GM12891 (cell line): Measurements from ENCODE around the gene MYH9.

Experiments
- DNase-seq: peaks from one replicate; pipeline ENCODE4 v3.0.0; 2011; ENCODE audit warnings: low spot score; ENCODE audit not compliant: insufficient read length
- FAIRE-seq: peaks from 2 replicates; lab custom pipeline; 2011; peaks lifted over from hg19 to GRCh38; lab: Jason Lieb, UNC
- PAX5 ChIP-seq: IDR thresholded peaks from 2 replicates; pipeline ENCODE4 v1.6.1; 2011; ENCODE audit warnings: low read length, moderate library complexity, mild to moderate bottlenecking; ENCODE audit not compliant: insufficient read depth, severe bottlenecking
- POLR2A ChIP-seq: IDR thresholded peaks from 2 replicates; pipeline ENCODE4 v1.6.1; 2011; ENCODE audit warnings: low read depth, low read length, control low read depth
- POLR2AphosphoS5 ChIP-seq: IDR thresholded peaks from 2 replicates; pipeline ENCODE4 v1.6.1; 2011; ENCODE audit warnings: low read depth, low read length, control low read depth
- POU2F2 ChIP-seq: IDR thresholded peaks from 2 replicates; pipeline ENCODE4 v1.6.1; 2011; ENCODE audit warnings: low read depth, mild to moderate bottlenecking, control low read depth, low read length, moderate library complexity
- SPI1 ChIP-seq: IDR thresholded peaks from 2 replicates; pipeline ENCODE4 v1.6.1; 2011; ENCODE audit warnings: low read depth, low read length, control low read depth
- TAF1 ChIP-seq: IDR thresholded peaks from 2 replicates; pipeline ENCODE4 v1.6.1; 2011; ENCODE audit warnings: low read depth, low read length, control low read depth

The MYH9 gene

DNA sequence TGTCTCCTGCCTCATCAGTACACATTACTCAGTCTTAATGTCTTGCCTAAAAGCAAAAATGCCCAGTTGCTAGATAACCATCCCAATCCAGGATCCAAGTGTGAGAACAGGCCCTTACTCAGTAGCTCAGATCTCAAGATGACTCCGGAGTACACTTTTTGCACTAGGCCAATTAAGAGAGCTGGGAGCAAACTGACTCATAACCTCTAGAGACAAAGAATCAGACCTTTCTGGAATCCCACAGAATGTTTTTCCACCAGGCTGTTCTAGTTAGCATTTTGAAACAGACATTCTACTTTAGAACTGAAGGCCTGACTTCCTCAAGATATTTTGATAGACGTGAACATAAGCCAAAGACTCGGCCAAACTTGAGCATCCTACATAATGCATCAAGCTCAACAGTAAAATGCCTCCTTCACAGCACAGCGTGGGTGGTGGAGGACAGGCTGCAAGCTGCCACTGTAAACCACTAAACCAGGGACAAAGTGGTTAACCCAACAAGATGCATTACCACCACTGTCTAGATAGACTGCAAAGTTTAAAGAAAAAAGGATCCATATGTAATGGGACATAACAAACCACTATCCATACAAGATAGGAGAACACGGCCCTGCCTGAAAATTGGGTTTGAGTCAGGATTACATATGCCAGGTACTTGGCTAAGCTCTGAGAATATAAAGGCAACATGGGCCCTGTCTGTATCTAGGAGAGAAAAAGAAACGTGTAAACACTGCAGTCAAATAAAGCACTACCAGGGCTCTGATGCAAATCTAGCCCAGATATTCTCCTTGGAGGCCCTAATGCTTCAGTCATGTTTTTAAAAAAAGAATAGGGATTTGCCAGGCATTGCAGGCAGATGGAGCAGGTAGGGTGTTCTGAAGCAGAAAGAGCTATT lies 48.3 kb downstream of the MYH9 start:
- no peak for DNase-seq
- TF ChIP-seq TAF1 (no peak), SPI1 (no peak), PAX5 (no peak), POLR2AphosphoS5 (no peak), POU2F2 (no peak), POLR2A (no peak)
- no peak for FAIRE-seq

DNA sequence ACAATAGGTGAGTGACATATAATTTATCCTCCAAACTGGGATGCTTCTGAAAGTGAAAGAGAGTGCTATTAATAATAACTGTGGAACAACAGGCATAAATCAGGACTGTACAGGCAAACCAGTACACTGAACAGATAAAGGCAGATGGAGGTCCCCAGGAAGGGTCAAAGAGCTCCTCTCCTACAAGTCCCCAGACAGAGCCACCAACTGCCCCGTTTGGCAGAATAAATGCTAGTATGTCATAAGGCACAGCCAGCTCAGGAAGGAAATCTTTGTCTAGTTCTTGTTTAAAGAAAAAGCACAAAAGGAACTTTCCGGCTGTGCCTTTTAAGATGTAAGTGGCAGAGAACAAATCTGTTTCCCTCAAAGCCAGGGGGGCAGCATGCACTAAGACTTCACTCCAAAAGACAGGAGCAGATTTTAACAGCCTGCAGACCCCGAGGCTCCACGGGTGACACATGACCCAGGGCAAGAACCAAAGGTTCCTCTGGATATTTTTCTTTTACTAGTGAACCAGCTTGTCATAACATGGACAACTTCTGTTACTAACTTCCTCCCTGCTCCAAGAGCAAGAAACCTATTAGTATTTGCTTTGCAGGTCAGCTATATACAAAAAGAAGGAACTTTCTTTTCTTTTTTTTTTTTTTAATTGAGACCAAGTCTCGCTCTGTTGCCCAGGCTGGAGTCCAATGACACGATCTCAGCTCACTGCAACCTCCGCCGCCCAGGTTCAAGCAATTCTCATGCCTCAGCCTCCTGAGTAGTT lies 50.2 kb downstream of the MYH9 start:
- no peak for FAIRE-seq
- TF ChIP-seq POU2F2 (no peak), POLR2A (no peak)
- DNase-seq: no peak

DNA sequence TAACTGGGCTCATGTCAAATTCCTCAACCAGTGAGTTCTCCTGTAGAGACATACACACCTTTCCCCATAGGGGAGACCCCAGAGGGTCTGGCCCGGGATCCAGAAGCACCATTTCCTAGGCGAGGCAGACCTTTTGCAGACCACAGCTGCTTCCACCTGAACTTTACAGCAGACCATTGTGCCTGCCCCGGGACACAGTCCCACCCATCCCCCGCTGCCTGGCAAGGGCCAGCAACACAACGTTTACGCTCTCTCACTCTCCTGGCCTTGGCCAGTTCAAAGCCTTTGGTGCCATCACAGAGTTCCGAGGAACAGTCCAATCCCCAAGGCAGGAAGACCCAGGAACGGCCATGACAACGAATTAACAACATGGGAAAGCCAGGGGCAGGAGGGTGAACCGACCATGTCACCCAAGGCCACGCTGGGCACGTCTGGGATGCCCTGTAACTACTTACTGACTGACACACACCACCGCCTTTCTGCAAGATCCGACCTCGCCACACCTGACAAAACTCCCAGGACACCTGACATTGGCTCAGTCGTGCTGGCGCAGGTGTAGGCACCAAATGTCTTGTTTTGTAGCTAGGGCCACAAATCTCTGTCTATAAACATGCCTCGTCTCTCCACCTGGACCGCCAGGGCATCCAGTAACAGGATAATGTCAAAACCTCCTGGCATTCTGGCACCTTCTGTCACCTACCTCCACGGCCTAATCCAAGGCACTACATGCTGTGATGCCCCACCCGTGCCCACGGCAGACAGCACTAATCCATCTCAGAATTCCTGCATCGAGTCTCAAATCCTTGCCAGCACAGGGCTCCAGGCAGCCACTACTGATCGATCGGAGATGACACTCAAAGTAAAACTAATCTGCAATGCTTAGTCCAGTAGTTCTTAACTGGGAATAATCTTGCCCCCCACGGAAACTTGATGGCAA lies 51.3 kb downstream of the MYH9 start:
- DNase-seq (no peak), FAIRE-seq (no peak)
- TF ChIP-seq TAF1: no peak
- TF ChIP-seq PAX5: no peak

DNA sequence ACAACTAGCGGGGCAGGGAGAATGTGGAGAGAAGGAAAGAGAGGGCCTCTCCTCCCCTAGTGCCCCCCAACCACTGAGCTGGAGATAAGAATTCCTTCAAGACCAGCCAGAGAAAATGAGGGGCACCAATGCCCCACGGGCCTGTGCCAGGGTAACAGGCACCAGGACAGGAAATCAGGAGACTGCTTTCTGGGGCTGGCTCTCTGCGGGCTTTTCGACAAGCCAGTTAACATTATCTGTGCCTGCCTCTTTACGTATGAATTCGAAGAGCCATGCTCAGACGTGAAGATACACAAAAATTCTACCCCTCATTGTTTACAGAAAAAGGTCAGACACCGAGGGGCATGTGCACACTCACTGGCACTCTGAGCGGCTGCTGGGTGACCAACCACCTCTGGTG lies 52.1 kb downstream of the MYH9 start:
- TF ChIP-seq POLR2A (no peak), POLR2AphosphoS5 (no peak), PAX5 (no peak), TAF1 (no peak), SPI1 (no peak), POU2F2 (no peak)
- DNase-seq (no peak), FAIRE-seq (no peak)

DNA sequence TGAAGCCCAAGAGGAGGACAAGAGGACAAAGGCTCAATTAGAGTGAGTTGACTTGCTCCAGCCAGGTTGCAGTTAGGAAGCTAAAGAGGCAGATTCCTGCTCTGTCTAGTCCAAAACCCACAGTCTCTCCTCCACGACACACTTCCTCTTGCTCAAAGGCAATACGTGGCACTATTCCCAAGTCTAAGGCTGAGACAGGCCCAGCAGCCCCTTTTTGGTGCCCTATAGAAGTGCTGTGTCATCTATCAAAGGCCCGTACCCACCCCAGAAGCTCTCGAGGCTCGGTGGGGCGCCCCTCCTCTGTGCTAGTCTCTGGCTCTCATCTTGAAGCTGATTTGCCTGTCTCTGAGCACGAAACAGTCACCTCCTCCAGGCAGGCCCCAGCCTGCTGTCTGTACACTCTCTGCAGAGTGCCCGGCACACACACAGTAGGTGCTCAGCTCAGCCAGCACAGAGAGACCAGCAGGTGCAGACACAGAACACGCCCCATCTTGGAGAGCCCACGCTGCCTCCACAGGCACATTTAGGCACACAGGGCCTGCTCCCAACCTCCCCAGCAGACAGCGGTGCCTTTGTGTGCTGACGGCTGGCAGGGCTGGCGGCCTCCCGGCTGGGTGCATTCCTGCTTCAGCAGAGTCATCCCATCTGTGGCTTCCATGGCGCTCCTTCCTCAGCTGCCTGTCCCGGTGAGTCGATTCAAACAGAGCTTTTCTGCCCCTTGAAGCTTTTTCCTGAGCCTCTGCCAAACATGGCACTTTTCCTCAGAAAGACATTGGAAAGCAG lies 52.8 kb downstream of the MYH9 start:
- FAIRE-seq (no peak), DNase-seq (no peak)
- TF ChIP-seq SPI1 (0 out of 2 replicates have a peak, but pooled peaks have one; percentile 2), POU2F2 (no peak)

DNA sequence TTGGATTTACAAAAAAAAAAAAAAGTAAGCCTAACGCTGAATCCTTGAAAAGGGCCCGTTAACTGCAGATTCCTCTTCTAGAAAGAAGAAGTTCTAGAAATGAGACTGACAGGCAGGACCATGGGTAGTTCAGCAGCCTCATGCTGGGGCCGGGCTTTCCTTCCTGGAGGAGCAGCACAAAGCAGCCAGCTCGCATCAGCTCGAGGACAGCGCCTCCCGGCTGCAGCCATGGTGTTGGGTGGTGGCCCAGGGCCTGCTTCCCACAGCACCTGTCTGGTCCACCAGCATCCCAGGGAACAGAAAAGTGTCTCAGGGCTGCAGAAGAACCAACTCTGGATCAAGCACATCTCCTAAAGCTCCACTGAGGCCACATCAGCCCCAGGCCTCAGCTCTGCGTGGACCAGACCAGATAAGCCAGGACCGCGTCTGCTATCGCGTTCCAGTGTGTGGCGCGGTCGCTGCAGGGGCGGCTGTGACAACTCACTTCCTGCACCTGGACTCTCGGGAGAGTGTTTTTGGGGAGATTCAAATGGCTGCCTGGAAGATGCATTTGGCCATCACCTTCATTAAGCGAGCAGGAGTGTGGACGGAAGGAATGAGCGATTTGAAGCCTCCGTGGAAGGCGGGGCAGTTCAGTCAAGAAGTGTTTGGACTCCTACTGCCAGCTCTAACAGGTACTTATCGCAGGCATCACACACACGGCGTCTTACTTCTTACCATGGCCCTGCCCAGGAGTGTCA lies 53.5 kb downstream of the MYH9 start:
- DNase-seq: no peak
- FAIRE-seq: peak; percentile 5
- no peak for TF ChIP-seq SPI1
- no peak for TF ChIP-seq PAX5
- TF ChIP-seq POLR2AphosphoS5: no peak
- TF ChIP-seq TAF1: no peak
- TF ChIP-seq POLR2A: no peak
- no peak for TF ChIP-seq POU2F2

DNA sequence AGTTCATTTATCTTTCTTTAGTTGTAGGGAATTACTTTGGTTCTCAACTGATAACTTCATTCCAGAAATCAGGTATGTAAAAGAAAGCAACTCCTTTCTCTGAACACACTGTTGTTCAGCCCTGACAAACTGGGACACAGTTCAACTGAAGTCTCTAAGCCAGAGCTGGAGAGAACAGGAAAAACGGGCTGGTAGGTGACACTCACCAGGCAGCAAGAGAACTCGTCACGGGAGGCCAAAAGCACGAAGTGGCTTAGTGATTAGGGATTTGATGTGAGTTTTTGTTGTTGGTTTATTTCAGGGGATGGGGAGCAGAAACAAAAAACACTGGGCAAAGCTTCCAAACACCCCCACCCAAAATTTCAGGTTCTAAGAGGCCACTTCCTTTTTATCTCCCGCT lies 54.1 kb downstream of the MYH9 start:
- FAIRE-seq: no peak

DNA sequence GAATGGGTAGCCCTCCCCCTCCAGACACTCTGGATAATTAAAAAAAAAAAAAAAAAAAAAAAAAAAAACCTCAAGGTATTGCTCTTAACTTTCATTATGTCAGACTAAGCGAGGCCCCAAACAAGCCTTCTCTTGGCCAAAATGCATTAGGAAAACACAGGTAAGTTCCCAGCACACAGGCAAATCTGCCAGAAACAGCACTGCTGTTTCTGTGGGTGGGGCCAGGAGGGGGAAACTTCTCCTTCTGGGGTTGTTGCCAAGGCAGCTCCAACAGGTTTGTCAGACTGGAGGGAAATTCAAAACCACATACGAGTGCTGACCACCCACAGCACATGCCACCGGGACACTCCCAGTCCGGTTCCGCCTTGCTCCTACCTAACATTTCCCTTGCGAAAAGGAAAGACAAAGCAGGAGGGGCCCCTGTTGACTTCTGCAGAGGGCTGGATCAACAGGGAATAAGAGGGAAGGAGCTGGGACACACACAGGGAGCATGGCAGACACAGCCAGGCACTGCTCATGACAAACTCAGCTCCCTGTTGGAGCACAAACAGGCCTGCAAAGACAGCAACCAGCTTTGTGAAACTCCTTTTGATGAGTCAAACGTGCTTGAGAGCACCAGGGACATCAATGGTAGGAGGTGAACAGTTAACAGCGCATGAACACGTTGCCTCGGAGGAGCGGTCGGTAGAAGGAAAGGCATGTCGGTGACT lies 55.0 kb downstream of the MYH9 start:
- FAIRE-seq: peak; percentile 78
- no peak for DNase-seq
- peak; percentile 72 for TF ChIP-seq POLR2AphosphoS5
- TF ChIP-seq POU2F2: no peak
- TF ChIP-seq PAX5: no peak
- TF ChIP-seq SPI1: no peak
- TF ChIP-seq TAF1: no peak
- TF ChIP-seq POLR2A: no peak

More for the DNA sequence above, 54.1 kb downstream of the MYH9 start:
- TF ChIP-seq POLR2A (no peak), TAF1 (no peak), POU2F2 (no peak), POLR2AphosphoS5 (no peak), PAX5 (no peak), SPI1 (no peak)
- no peak for DNase-seq
